ENCODE results near the gene SPATA6.
"Not testable (repeated sequence)": the region's sequence is repeated elsewhere in the genome, so short reads cannot be mapped to it uniquely, and the experiment has no call there.

SPATA6 gene

DNA sequence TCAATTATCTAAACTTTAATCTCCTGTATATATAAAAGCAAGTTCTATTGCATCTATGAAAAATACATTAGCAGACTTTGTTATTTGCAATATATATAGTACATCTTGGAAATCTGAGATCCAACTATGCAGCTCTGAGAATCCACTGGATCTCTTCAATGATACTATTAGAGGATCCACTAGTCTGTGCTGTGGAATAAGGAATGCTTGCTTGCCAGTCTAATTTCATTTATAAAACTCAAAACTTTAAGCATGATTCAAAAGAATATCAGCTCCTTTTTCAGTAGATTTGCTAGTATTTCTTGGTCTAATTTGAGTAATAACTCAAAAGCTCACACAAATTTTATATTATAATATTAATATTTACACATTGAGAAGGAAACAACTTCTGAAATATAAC lies 115.1 kb downstream of the SPATA6 start:
- DNase-seq (ENCODE audit: low read depth): no peak

GRCh38 chr1:48344373-48344772 lies 127.6 kb downstream of the SPATA6 start:
- DNase-seq (ENCODE audit: low read depth): no peak

- DNase-seq (ENCODE audit: low read depth): no peak
Measured at GRCh38 chr1:48341221-48341620, 130.8 kb downstream of the SPATA6 start.

DNA sequence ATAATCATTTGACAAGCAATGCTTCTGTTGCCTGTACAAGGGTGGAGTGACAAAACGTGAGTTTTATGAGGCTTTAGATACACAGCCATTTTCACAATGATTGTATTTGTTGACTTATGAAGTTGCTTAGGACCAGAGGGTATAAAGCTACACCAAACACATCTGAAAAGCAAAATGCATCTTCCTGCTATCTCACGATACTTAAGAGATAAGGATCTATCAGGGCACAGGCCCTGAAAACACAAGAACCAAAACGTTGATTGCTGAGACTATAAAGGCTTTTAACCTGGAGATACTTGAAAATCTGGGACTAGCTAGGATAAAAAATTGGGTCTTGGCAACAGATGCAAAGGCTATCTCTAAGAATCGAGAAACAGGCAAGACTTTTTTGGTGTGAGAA lies 133.7 kb downstream of the SPATA6 start:
- DNase-seq (ENCODE audit: low read depth): no peak

GRCh38 chr1:48333316-48333715 lies 138.7 kb downstream of the SPATA6 start:
- no peak for DNase-seq (ENCODE audit: low read depth)

GRCh38 chr1:48332115-48332514 lies 139.9 kb downstream of the SPATA6 start:
- DNase-seq (ENCODE audit: low read depth): no peak

- no peak for DNase-seq (ENCODE audit: low read depth)
Measured at GRCh38 chr1:48329905-48330304, 142.1 kb downstream of the SPATA6 start.

GRCh38 chr1:48329486-48329885 lies 142.5 kb downstream of the SPATA6 start:
- DNase-seq (ENCODE audit: low read depth): no peak

DNA sequence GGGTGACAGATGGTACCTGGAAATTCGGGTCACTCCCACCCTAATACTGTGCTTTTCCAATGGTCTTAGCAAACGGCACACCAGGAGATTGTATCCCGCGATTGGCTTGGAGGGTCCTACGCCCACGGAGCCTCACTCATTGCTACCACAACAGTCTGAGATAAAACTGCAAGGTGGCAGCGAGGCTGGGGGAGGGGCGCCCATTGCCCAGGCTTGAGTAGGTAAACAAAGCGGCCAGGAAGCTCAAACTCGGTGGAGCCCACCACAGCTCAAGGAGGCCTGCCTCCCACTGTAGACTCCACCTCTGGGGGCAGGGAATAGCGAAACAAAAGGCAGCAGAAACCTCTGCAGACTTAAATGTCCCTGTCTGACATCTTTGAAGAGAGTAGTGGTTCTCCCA lies 160.2 kb downstream of the SPATA6 start:
- DNase-seq (ENCODE audit: low read depth): not testable (repeated sequence)

DNA sequence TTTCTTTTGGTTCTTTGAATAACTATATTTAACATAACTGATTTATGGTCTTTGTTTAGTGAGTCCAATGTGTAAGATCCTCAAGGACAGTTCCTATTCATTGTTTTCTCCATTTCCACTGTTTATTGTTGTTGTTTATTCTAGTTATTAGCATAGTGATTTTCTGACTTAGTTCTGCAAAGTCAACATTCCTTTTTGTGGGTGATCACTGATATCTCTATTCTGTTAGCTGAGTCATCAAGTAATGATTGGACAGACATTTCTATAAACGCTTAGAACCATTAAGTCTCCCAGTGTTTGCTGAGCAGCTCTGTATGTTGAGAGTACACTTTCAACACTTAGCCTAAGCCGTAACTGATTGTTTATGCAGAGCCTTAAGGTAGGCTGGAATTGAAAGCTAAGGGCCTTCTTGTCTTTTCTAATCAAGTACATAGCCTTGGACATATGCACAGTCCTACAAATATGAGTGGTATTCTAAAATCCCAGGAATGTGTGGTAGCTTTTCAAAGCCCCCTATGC lies 162.4 kb downstream of the SPATA6 start:
- DNase-seq (ENCODE audit: low read depth): no peak

- DNase-seq (ENCODE audit: low read depth): no peak
Measured at GRCh38 chr1:48302652-48303051, 169.4 kb downstream of the SPATA6 start.

GRCh38 chr1:48294656-48295055 lies 177.3 kb downstream of the SPATA6 start:
- no peak for DNase-seq (ENCODE audit: low read depth)

- not testable (repeated sequence) for DNase-seq (ENCODE audit: low read depth)
Measured at GRCh38 chr1:48294094-48294493, 177.9 kb downstream of the SPATA6 start.

DNA sequence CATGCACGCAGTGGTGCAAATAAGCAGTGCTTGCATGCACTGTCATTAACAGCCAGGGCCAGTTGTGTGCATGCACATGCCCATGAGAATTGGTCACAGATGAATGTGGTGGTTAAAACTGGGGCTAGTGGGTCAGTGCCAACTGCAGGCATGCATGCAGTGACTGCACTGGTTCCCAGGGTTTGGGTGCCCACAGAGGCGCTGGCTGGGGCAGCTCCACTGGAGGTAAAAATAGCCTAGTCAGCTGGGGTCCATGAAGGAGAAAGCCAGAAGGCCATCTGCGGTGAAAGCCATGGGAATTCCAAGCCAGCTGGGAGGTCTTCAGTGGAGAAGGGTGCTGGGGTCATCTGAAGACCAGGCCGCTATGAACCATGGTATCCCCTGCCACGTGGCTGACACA lies 179.3 kb downstream of the SPATA6 start:
- DNase-seq (ENCODE audit: low read depth): no peak

GRCh38 chr1:48291421-48291820 lies 180.6 kb downstream of the SPATA6 start:
- no peak for DNase-seq (ENCODE audit: low read depth)

DNA sequence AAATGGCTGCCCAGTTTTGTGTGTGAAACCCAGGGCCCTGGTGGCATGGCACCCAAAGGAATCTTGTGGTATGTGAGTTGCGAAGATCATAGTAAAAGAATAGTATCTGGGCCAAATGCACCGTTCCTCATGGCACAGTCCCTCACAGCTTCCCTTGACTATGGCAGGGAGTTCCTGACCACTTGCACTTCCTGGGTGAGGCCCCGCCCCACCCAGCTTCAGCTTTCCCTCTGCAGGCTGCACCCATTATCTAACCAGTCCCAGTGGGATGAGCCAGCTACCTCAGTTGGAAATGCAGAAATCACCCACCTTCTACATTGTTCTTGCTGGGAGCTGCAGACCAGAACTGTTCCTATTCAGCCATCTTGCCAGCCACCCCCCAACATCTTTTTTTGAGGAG lies 186.5 kb downstream of the SPATA6 start:
- DNase-seq (ENCODE audit: low read depth): no peak

DNA sequence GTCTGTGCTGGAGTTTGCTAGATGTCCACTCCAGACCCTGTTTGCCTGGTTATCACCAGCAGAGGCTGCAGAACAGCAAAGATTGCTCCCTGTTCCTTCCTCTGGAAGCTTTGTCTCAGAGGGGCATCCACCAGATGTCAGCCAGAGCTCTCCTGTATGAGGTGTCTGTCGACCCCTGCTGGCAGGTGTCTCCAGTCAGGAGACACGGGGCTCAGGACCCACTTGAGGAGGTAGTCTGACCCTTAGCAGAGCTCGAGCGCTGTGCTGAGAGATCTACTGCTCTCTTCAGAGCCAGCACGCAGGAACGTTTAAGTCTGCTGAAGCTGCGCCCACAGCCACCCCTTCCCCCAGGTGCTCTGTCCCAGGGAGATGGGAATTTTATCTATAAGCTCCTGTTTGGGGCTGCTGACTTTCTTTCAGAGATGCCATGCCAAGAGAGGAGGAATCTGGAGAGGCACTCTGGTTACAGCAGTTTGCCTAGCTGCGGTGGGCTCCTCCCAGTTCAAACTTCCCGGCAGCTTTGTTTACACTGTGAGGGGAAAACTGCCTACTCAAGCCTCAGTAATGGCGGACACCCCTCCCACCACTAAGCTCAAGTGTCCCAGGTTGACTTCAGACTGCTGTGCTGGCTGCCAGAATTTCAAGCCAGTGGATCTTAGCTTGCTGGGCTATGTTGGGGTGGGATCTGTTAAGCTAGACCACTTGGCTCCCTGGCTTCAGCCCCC lies 187.1 kb downstream of the SPATA6 start:
- not testable (repeated sequence) for DNase-seq (ENCODE audit: low read depth)

GRCh38 chr1:48282329-48282728 lies 189.7 kb downstream of the SPATA6 start:
- not testable (repeated sequence) for DNase-seq (ENCODE audit: low read depth)

DNA sequence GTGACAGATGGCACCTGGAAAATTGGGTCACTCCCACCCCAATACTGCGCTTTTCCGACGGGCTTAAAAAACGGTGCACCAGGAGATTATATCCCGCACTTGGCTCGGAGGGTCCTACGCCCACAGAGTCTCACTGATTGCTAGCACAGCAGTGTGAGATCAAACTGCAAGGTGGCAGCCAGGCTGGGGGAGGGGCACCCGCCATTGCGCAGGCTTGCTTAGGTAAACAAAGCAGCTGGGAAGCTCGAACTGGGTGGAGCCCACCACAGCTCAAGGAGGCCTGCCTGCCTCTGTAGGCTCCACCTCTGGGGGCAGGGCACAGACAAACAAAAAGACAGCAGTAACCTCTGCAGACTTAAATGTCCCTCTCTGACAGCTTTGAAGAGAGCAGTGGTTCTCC lies 194.6 kb downstream of the SPATA6 start:
- not testable (repeated sequence) for DNase-seq (ENCODE audit: low read depth)

- DNase-seq (ENCODE audit: low read depth): no peak
Measured at GRCh38 chr1:48266576-48266975, 205.4 kb downstream of the SPATA6 start.

- DNase-seq (ENCODE audit: low read depth): no peak
Measured at GRCh38 chr1:48263041-48263440, 209.0 kb downstream of the SPATA6 start.

GRCh38 chr1:48261881-48262400 lies 210.1 kb downstream of the SPATA6 start:
- no peak for DNase-seq (ENCODE audit: low read depth)

DNA sequence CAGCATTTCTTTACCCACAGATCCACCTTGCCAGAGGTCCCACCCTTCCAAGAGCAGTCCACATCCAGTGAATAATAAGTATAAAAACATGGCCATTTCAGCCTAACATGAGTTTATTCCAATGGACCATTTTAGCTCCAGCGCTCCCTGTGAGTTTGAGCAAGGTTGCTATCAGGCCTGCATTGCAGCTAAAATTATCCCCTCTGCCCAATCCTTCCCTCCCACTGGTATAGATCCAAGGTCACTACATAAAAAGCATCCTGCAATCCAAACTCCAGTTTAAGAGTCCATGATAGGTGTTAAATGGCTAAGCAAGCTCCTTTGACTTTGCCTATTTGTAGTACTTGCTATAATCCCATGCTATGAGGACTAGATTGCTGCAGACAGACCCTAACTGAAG lies 213.9 kb downstream of the SPATA6 start:
- no peak for DNase-seq (ENCODE audit: low read depth)

DNA sequence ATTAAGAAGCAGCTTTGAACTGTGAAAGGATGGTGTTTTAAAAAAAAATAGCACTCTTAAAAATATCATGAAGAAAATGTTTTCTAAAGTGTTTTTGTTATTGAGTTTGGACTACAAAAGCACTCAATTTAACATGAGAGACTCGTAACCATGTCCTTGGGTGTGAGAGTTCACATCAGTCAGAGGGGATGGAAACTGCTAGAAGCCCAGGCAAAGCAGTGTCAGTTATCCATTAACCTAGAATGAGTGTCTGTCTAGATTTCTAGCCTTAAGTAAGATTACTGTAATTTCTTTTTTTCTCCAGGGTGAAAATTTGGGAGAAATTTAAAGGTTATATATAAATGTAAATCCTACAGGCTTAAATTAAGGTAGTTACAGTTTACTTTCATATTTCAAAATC lies 217.8 kb downstream of the SPATA6 start:
- DNase-seq (ENCODE audit: low read depth): no peak

Measured in HS-27A (cell line).